Kidney glomerular epithelial cell (primary cell): ENCODE data around the gene KLHL2.
"Not testable (repeated sequence)": the region's sequence is repeated elsewhere in the genome, so short reads cannot be mapped to it uniquely, and the experiment has no call there.

Experiments used
- DNase-seq: peaks from one replicate; lab custom pipeline; 2025; lab: John Stamatoyannopoulos, UW

The KLHL2 gene

DNA sequence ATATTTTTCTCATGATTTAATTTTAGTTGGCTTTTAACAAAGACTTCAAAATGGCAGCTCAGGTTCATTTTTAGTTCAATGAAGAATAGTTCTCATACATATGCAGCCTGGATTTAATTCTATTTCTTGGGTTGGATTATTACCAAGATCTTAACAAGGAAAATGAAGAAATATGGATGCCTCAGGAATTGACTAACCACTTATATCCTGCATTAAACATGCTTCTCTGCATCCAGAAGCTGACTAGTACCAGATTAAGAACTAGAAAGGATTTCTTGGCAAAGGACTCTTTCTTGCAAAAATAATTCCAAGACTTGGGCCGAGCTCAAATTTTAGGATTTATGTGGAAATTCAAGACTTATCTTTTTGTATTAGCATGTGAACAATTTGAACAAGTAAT is 5.6 kb upstream of the KLHL2 start:
- DNase-seq = no peak

DNA sequence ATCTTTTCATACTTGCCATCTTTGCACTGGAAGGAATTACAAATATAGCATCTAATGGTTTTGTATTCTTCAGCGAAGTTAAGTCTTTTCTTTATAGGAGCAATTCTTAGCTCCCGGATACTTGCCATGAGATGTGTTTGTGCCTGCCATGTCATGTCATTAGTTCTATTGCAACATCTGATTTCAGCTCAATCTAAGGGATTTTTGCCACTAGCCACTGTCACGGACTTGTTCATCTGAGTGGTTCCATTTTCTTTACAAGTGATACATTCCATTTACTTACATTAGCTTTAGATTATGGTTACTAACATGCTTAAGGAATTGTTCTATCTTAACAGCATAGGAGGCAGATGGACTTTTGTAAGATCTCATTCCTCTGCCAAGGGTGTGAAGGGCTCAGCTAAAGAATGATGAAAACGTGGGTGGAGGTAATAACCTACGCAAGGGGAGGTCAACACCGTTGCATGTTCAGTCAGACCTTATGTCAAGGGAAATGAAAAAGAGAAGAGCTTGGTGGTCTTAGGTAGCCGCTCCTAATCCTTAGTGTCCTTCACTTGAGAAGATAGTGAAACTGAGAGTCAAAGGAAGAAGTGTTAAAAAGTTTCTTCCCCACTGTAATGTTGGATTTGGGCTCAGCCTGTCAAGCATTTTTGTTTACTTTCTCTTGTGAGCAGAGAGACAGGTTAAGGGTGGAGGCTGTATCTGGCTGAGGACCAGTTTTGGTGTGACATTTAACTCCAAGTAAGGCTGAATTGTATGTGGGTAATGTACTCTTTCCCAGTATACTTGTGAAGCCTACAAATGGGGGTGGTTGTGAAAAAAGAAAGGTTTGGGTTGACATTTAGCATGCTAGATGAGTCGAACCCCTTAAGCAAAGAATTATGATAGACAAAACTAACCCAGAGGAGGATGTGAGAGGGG is 3.6 kb upstream of the KLHL2 start:
- DNase-seq = no peak

DNA sequence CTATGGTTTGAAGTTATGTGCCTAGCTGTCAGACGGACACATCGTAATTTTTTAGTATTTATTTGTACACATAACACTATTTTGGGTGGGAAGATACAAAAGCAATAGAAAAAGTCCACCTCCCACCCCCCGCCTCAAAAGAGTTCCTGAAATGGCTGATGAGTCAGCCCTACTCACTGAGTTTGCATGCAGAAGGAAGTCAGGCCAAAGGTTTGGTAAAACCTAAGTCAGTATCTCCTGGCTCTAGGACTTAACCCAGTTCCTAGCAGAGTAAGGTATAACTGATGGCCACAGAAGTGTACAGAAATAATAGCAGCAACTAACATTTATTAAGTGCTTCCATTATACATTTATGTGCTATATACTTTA is 2.9 kb upstream of the KLHL2 start:
- DNase-seq = no peak

DNA sequence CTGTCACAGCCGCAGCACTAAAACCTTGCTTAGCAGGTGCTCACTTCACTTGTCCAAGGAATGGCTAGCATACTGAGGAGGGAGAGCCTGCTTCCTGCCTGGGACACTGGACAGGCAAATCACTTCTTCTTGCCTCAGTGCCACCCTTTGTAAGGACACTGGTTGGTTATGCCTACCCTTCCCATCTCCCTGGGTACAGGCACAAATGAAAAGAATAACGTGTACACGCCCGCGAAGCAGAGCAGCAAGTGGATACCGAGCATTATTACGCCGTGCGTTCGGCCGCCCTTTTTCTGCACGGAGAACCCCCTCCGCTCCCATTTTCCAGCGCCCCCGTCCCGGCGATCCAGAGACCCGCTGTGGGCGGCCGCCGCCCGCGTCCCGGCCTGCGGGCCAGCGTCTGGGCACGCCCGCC is 338 bp upstream of the KLHL2 start:
- DNase-seq = no peak

- DNase-seq = no peak
Measured at GRCh38 chr4:165208221-165208652, 876 bp downstream of the KLHL2 start.

DNA sequence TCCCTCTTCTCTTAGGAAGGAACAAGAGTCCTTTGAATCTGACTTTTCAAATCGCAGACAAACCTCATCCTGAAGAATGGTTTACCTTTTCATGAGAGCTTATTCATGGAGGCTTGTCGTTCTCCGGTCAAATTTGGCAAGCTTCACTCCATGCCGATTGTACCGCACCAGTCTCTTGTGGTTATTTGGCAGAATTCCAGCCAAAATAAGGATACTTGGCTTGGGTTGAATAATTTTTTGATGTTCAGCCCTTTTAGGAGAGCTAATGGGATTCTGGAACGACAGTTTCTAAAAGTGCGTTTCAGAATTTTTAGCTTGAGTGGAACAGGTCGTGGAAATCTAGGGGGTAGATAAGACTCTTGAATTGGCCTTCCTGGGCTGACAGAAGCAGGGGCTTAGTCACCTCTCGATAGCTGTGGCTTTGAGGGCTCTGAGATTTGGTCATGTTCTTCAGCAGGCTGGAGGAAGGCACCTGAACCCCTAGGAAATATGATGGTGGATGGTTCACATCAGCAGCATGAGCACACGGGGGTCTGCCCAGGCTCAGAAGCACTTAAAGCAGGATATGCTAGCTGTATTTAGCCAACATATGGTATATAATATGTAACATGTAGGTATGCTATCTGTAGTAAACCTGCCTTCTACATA is 1.5 kb downstream of the KLHL2 start:
- no peak for DNase-seq

DNA sequence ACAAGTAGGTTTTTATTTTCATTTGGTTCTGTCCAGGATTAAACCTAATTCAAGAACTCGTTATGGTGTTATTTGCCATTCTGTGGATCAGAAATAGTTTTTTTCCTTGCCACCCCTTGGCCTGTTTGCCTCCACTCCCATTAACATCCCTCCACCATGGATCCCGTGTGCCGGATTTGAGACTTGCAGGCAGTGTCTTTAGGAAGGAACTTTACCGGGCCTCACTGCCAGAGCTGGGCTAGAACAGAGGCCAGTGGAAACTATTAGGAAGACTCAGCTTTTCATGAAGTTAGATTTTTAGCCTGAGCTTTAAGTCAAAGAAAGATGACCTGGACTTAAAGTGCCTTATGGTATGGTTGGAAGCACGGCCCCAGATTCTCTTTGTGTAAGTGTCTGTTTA is 2.4 kb downstream of the KLHL2 start:
- no peak for DNase-seq

GRCh38 chr4:165210566-165210965 is 3.2 kb downstream of the KLHL2 start:
- no peak for DNase-seq

DNA sequence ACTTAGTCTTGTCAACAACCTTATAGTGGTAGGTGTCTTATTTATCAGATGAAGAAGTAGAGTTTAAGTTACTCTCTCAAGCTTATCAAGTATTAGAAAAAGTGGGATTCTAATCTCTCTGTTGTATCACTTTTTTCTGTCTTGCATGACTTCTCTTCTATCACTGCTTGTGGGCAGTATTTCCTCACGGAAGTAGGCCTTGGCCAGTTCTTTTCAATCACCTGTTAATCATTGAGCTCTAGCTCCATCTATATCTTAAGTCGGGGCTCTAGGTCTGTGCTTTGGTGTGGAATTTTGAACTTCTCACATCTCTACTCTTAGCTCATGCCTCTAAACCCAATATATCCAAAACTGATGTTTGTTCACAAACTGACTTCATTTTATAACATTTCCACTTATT is 5.3 kb downstream of the KLHL2 start:
- DNase-seq = peak; percentile 48

DNA sequence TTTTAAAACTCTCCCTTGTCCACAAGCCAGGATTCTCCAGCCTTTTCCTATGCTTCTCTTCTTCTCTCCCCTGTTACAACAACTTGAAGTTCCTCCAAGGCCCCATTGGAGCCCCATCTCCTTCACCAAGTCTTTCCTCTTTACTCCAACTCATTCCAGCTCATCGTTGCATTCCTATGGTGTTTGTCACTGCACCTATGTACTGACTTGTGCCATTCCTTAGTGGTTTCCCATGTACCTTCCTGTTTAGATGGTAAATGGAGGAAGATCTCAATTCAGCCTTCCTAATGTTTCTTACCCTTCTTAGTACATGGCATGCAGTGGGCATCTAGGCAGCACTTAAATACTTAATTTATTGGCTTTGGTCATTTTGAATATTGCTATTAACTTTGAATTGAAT is 6.0 kb downstream of the KLHL2 start:
- DNase-seq = not testable (repeated sequence)

DNA sequence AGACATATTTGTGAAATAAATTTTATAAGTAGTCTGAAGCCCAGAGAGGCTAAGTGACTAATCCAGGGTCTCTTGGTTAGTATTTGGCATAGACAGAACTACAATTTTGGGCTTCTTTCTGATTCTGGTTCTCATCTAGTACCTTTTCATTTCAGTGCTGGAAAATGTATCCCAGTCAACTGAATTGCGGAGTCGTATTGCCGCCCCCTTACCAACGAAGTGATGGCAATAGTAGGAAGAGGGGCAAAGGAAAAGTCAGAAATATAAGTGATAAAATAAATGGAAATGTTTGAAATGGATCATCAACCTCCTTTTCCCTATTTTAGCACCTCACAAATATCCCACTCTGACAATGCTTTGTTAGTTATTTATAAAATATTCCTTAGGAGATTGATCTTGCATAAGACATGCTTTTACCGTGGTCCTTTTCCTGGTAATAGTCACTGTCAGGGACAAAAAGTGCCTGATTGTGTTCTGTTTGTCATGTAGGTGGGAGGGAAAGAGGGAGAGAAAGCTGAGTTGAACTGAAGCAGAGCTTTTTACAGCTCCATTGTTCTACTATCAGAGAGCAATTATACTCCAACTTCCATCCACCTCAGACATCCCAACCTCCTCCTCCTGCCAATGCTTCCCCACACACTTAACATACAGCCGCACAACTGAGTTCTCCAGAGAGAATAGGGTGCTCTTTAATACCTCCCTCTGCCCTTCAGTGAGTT is 6.8 kb downstream of the KLHL2 start:
- DNase-seq = not testable (repeated sequence)

- DNase-seq = peak; percentile 39
Measured at GRCh38 chr4:165215034-165215751, 7.8 kb downstream of the KLHL2 start.

DNA sequence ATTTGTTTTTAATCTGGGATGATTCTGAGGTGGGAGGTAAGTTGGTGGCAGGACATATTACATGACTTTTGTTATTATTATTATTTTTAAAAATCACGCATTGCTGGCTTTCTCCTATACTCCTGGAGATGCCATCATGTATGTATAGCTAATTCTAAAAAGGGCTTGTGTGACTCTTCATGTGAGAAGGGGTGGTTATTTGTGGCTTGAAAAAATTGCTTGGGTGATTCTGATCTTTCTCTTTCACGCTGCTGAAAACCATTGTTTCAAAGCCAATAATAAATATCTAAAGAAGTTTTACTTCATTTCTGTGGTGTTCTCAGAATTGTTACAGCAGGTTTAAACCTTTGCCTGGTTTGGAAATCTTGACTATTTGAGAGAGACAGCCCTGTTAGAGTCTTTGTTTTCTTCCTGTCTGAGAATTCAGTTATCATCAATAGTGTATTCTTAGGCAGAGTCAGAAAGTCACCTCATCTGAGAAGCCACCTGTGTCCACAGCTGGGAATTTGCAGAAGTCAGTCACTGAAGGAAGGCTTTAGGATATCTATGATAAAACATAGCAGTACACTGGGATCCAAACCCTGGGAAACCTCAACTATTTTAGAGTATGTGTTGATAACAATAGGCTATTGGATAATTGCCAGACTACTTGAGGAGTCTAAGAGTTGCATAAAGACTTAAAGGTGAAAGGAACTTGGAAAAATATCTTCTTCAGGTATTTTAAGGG is 8.6 kb downstream of the KLHL2 start:
- DNase-seq = not testable (repeated sequence)

DNA sequence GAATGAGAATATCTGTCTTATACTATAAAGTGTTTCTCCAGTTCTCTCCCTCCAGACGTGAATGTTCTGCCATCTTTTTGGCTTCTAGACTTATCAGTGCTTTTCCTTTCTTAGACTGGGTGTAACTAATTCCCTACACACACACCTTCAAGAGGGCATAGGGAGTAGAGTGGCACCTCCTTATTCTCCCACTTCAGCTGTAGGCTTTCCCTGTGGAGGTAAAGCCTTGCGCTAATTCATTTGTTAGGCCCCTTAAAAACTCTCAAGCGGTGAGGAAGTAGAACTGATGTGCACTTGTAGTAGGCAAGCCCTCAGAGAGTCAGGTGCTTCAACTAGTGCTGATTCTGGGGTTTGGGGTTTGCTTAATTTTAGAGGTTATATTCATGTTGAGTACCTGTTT is 10.0 kb downstream of the KLHL2 start:
- DNase-seq = no peak

DNA sequence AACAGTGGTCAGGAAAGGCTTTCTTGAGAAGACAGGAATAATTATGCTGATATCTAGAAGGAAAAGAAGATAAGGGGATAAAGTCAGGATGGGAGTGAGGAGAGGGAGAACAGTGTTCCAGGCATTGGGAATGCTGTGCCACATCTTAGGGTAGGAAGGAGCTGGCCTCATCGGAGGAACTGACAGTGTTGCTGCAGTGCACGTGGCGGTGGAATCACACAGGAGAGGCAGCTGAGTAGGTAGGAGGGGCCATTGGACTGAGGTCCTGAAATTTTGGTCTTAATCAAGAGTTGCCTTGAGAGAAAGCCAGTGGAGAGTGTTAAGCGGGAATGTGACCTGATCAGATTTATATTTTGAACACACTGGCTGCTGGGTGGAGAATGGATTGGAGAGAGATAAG is 13.9 kb downstream of the KLHL2 start:
- not testable (repeated sequence) for DNase-seq

DNA sequence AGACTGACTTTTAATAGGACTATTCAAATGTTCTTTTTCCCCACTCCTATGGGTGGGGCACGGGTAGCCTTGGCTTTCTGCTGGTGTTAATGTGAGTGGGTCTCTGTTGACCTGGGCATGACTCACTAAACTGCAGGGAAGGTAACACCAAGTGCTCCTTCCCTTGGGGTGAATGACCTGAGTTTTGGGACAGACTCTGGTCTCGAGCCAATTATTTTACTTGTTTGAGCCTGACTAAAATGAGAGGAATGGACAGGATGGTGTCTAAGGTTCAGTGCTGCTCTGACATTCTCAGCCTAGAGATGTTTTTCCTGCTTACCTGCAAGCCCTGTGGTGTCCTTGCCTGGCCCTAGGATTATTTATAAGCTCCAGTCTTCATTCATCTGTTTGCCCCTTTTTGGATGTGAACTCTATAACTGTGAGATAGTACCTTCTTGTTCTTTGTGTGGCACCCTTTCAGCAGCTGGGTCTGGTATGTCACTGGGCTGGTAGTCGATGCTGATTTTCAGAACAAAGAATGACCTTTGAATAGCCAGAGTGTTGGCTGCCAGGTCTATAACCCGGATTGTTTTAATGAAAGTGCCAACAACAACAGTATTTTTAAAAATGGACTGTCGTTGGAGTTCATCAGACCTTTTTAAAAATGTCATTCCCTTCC is 14.8 kb downstream of the KLHL2 start:
- DNase-seq = not testable (repeated sequence)

DNA sequence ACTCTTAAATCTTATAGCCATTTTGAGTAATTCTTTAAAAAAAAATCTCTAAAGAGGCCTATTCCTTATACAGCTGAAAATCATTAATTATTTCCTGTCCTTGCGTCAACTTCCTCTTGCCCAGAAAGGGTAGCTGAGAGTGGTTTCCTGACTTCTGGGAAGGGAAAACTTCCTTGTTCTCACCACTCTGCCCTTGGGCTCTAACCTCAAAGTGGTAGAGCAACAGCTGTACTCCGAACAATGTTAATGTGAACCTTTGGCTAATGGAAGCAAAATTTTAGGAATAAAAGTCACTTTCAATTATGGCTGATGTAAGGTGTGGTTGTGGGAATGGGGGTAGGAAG is 15.3 kb downstream of the KLHL2 start:
- DNase-seq = no peak

DNA sequence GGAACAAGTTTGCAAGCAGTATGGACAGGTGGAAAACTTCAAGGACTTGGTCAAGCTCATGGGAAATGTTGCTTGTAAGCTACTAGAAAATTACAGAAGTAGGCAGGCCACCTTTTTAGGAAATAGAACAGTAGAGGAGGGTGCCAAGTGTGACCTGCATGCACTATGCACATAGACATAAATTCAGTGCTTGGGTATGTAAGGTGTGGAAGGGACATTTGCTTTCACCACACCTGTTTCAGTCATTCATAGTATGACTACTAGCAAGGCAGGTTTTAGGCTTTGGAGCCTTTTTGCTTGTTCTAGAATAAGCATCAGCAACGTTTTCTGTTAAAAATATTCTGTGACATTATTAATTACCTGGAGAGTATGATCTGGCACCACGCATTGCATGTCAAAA is 20.0 kb downstream of the KLHL2 start:
- not testable (repeated sequence) for DNase-seq

GRCh38 chr4:165229490-165230200 is 22.3 kb downstream of the KLHL2 start:
- not testable (repeated sequence) for DNase-seq
